H9 (cell line): ENCODE results near the gene ZNF793. TPM values are rescaled to one million over a fixed set of nuclear protein-coding genes. Genes with fewer than 3 reads are reported as not detected.

Experiments
- DNase-seq: peaks from one replicate; pipeline ENCODE4 v3.0.0-alpha.2; 2017
- H2AFZ ChIP-seq: one replicate; pipeline ENCODE4 v1.6.1; 2013; ENCODE audit warnings: mild to moderate bottlenecking, low read length, control low read depth, moderate library complexity
- H2AK5ac ChIP-seq: 2 replicates; pipeline ENCODE4 v1.6.1; 2013; ENCODE audit warnings: low read length, control low read depth, mixed read lengths; ENCODE audit not compliant: insufficient read length
- H2BK120ac ChIP-seq: one replicate; pipeline ENCODE4 v1.6.1; 2013; ENCODE audit warnings: low read depth, mild to moderate bottlenecking, low read length, control low read depth, inconsistent platforms; ENCODE audit not compliant: poor library complexity, severe bottlenecking
- H2BK12ac ChIP-seq: 2 replicates; pipeline ENCODE4 v1.6.1; 2013; ENCODE audit warnings: low read length, control low read depth, mixed read lengths, low read depth; ENCODE audit not compliant: insufficient read length
- H2BK15ac ChIP-seq: 2 replicates; pipeline ENCODE4 v1.6.1; 2013; ENCODE audit warnings: low read depth, low read length, control low read depth
- H2BK20ac ChIP-seq: one replicate; pipeline ENCODE4 v1.6.1; 2013; ENCODE audit warnings: low read depth, mild to moderate bottlenecking, low read length, control low read depth, inconsistent platforms; ENCODE audit not compliant: poor library complexity, severe bottlenecking
- H2BK5ac ChIP-seq: 2 replicates; pipeline ENCODE4 v1.6.1; 2013; ENCODE audit warnings: low read length, control low read depth, mixed read lengths; ENCODE audit not compliant: insufficient read length
- H3K14ac ChIP-seq: 2 replicates; pipeline ENCODE4 v1.6.1; 2013; ENCODE audit warnings: low read length, control low read depth; ENCODE audit not compliant: insufficient read depth
- H3K18ac ChIP-seq: 2 replicates; pipeline ENCODE4 v1.6.1; 2013; ENCODE audit warnings: low read depth, mild to moderate bottlenecking, mixed read lengths, low read length, control low read depth; ENCODE audit not compliant: insufficient read length
- H3K23ac ChIP-seq: 2 replicates; pipeline ENCODE4 v1.6.1; 2013; ENCODE audit warnings: low read length, control low read depth, mixed read lengths, low read depth; ENCODE audit not compliant: insufficient read length
- H3K23me2 ChIP-seq: 2 replicates; pipeline ENCODE4 v1.6.1; 2013; ENCODE audit warnings: low read depth, mild to moderate bottlenecking, mixed read lengths, low read length, control low read depth; ENCODE audit not compliant: insufficient read length, poor library complexity, severe bottlenecking
- H3K27ac ChIP-seq: 2 replicates; pipeline ENCODE4 v1.5.1; 2013; ENCODE audit warnings: low read length, control low read depth, mixed read lengths, low read depth; ENCODE audit not compliant: insufficient read length
- H3K27me3 ChIP-seq: 2 replicates; pipeline ENCODE4 v1.6.1; 2013; ENCODE audit warnings: low read length, control low read depth, inconsistent platforms; ENCODE audit not compliant: insufficient read depth
- H3K4ac ChIP-seq: 2 replicates; pipeline ENCODE4 v1.6.1; 2013; ENCODE audit warnings: low read depth, mild to moderate bottlenecking, control low read depth, inconsistent platforms, low read length, moderate library complexity
- H3K4me1 ChIP-seq: 2 replicates; pipeline ENCODE4 v1.6.1; 2013; ENCODE audit warnings: low read length, control low read depth, inconsistent platforms; ENCODE audit not compliant: insufficient read depth
- H3K4me2 ChIP-seq: 2 replicates; pipeline ENCODE4 v1.6.1; 2013; ENCODE audit warnings: low read length, control low read depth, mixed read lengths; ENCODE audit not compliant: insufficient read length, insufficient read depth
- H3K56ac ChIP-seq: 2 replicates; pipeline ENCODE4 v1.6.1; 2013; ENCODE audit warnings: low read depth, mild to moderate bottlenecking, mixed read lengths, low read length, control low read depth; ENCODE audit not compliant: insufficient read length
- H3K79me1 ChIP-seq: 2 replicates; pipeline ENCODE4 v1.6.1; 2013; ENCODE audit warnings: low read depth, mild to moderate bottlenecking, moderate library complexity, low read length, control low read depth, inconsistent platforms; ENCODE audit not compliant: insufficient read depth, poor library complexity, severe bottlenecking
- H3K79me2 ChIP-seq: 2 replicates; pipeline ENCODE4 v1.6.1; 2013; ENCODE audit warnings: low read length, control low read depth, inconsistent platforms; ENCODE audit not compliant: insufficient read depth
- H3K9ac ChIP-seq: 2 replicates; pipeline ENCODE4 v1.6.1; 2013; ENCODE audit warnings: low read length, control low read depth, mixed read lengths; ENCODE audit not compliant: insufficient read length; ENCODE audit errors: extremely low read depth
- H3K9me3 ChIP-seq: one replicate; pipeline ENCODE4 v1.6.1; 2013; ENCODE audit warnings: low read depth, low read length, inconsistent platforms; ENCODE audit not compliant: control insufficient read depth
- H3T11ph ChIP-seq: one replicate; pipeline ENCODE4 v1.6.1; 2013; ENCODE audit warnings: mild to moderate bottlenecking, low read length, control low read depth, inconsistent platforms
- H4K20me1 ChIP-seq: one replicate; pipeline ENCODE4 v1.6.1; 2013; ENCODE audit not compliant: control insufficient read depth, insufficient read length, insufficient read depth
- H4K5ac ChIP-seq: 2 replicates; pipeline ENCODE4 v1.6.1; 2013; ENCODE audit warnings: low read depth, mild to moderate bottlenecking, mixed read lengths, low read length, control low read depth; ENCODE audit not compliant: insufficient read length
- H4K8ac ChIP-seq: replicated peaks from 2 replicates; pipeline ENCODE4 v1.6.1; 2013; ENCODE audit warnings: low read length, control low read depth, mixed read lengths, low read depth; ENCODE audit not compliant: insufficient read length
- H4K91ac ChIP-seq: 2 replicates; pipeline ENCODE4 v1.6.1; 2013; ENCODE audit warnings: low read depth, mild to moderate bottlenecking, moderate library complexity, mixed read lengths, low read length, control low read depth; ENCODE audit not compliant: insufficient read length
- H3K27ac Mint-ChIP-seq, 3 experiments: 2 replicates in 2 of 3; 3 replicates in 1 of 3; pipeline ENCODE4 v1.8.0; 2020 to 2021; ENCODE audit warnings: mixed read lengths in 3 of 3, mild to moderate bottlenecking in 1 of 3, moderate library complexity in 1 of 3
- H3K27me3 Mint-ChIP-seq: 2 replicates; pipeline ENCODE4 v1.8.0; 2021; ENCODE audit warnings: low read depth, mild to moderate bottlenecking, moderate library complexity, mixed read lengths
- H3K36me3 Mint-ChIP-seq, 3 experiments: 2 replicates in 2 of 3; 3 replicates in 1 of 3; pipeline ENCODE4 v1.8.0; 2020 to 2021; ENCODE audit warnings: low read depth in 3 of 3, mixed read lengths in 3 of 3; ENCODE audit not compliant: insufficient read depth in 1 of 3
- H3K4me1 Mint-ChIP-seq, 2 experiments: 2 replicates each; pipeline ENCODE4 v1.8.0; 2020; ENCODE audit warnings: mixed read lengths in 2 of 2
- H3K4me3 Mint-ChIP-seq, 2 experiments: 2 replicates in 1 of 2; 3 replicates in 1 of 2; pipeline ENCODE4 v1.8.0; 2020 to 2021; ENCODE audit warnings: mild to moderate bottlenecking in 2 of 2, mixed read lengths in 2 of 2, moderate library complexity in 1 of 2
- H3K9me3 Mint-ChIP-seq, 2 experiments: 2 replicates in 1 of 2; 3 replicates in 1 of 2; pipeline ENCODE4 v1.8.0; 2020; ENCODE audit warnings: mild to moderate bottlenecking in 2 of 2, mixed read lengths in 2 of 2, moderate library complexity in 1 of 2
- WGBS: extraction: QIAGEN DNeasy Blood & Tissue Kit; methylation state at CpG from one replicate; pipeline ENCODE4 v1.1.7; 2013; ENCODE audit warnings: missing lambda C conversion rate, low lambda C conversion rate, mixed read lengths; ENCODE audit not compliant: insufficient read length; ENCODE audit errors: extremely low coverage; 5-methylcytosine and 5-hydroxymethylcytosine counted together
- long read RNA-seq: library from polyadenylated mRNA; unstranded; transcript quantifications from one replicate; pipeline ENCODE4 v2.0.0, GENCODE V29; 2020
- total RNA-seq: library from RNA; stranded (reverse); gene quantifications from 2 replicates; pipeline ENCODE4 v1.2.1, GENCODE V29; 2021
- TF ChIP-seq, protein P1 (sequence below): fragments of 200-600 bp; sonication (generic); conservative IDR thresholded peaks from 3 replicates; pipeline ENCODE4 v1.8.0; 2021; ENCODE audit warnings: antibody characterized with exemption, mild to moderate bottlenecking

Gene ZNF793
- total RNA-seq, result 14.6 and 17.1 TPM in 2 replicates
- long read RNA-seq, partial matches to known transcripts, result 1 of 16 reads
- long read RNA-seq, other reads (novel, unspliced or antisense), result 11 of 16 reads

DNA sequence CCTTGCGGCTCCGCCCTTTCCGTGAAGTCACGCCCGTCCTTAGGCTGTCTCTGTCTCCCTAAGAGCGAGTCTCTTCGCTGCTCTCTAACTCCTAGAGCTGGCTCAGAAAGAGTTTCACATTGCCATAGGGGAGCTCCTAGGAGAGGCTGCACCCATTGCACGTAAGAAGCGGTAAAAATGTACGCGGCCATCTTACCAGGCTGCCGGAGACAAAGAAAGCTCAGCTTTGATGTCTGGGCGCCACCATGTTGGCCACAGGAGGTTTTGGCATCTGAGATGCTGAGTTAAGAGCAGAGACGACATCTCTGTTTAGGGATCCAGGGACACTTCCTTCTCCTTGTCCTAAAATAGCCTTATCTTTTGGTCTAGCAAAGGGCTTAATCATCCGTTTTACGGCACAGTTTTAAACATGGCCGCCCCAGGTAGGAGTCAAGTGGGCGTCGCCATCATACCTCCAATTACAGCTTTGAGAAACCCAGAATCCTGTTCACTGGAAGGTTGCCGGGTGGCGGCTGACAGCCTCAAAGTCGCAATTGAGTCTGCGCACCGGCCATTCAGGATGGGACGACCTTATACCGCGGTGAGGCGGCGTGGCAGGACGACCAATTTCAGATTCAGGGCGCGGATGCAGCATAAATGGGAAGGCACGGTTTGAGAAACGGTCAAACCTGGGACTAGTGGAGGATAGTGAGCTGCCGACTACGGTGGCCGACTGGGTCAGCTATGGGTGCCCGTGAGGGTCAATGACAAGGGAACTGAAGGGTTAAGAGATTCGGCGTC is at the start of gene ZNF793:
Gene ZNF793, plus strand, starts transcription at position 553 of the 780 bp plus-strand sequence. CDS start 16,501 bp downstream, outside the sequence.
- Histone ChIP-seq H3K23me2 (peaks cover 14% of the 10 kb centered on the region), H3K27ac (peak within 1 kb of the TSS; percentile 73), H4K8ac (no peak within 1 kb of the TSS), H4K20me1 (no peaks in the 10 kb centered on the region), H3T11ph (peak within 1 kb of the TSS; percentile 81), H3K9me3 (no peaks in the 10 kb centered on the region), H3K27me3 (no peaks in the 10 kb centered on the region), H2BK120ac (peak within 1 kb of the TSS; percentile 71), H3K79me2 (no peaks in the 10 kb centered on the region), H2BK5ac (peak within 1 kb of the TSS; percentile 19), H4K5ac (peak within 1 kb of the TSS; percentile 76), H2AK5ac (no peak within 1 kb of the TSS), H2BK20ac (no peak within 1 kb of the TSS), H3K56ac (peak within 1 kb of the TSS; percentile 34), H2BK12ac (no peak within 1 kb of the TSS), H3K18ac (peak within 1 kb of the TSS; percentile 97), H3K9ac (peak within 1 kb of the TSS; percentile 95), H2BK15ac (no peak within 1 kb of the TSS), H3K14ac (peak within 1 kb of the TSS; percentile 98), H4K91ac (no peak within 1 kb of the TSS), H3K4me2 (peak within 1 kb of the TSS; percentile 85), H3K79me1 (no peaks in the 10 kb centered on the region), H3K4ac (peak within 1 kb of the TSS; percentile 20; the same call in 1 of the 2 replicates), H3K23ac (no peak within 1 kb of the TSS), H2AFZ (peak within 1 kb of the TSS; percentile 71), H3K4me1 (peaks cover 3% of the 10 kb centered on the region; the same call in 1 of the 2 replicates)
- DNase-seq, result peak; percentile 87
- Mint-ChIP-seq H3K9me3 (peaks cover 11 to 24% of the 10 kb centered on the region in 2 experiments; a peak in 4 of 5 replicates), H3K27ac (no peak within 1 kb of the TSS), H3K27me3 (no peaks in the 10 kb centered on the region), H3K4me1 (no peaks in the 10 kb centered on the region; a peak in 1 of 4 replicates), H3K4me3 (no peak within 1 kb of the TSS), H3K36me3 (peaks cover 28 to 33% (median 29%) of the 10 kb centered on the region in 3 experiments)
- WGBS, result no CpG with 5 or more reads among the region's 40 CpGs
- TF ChIP-seq, protein P1, sequence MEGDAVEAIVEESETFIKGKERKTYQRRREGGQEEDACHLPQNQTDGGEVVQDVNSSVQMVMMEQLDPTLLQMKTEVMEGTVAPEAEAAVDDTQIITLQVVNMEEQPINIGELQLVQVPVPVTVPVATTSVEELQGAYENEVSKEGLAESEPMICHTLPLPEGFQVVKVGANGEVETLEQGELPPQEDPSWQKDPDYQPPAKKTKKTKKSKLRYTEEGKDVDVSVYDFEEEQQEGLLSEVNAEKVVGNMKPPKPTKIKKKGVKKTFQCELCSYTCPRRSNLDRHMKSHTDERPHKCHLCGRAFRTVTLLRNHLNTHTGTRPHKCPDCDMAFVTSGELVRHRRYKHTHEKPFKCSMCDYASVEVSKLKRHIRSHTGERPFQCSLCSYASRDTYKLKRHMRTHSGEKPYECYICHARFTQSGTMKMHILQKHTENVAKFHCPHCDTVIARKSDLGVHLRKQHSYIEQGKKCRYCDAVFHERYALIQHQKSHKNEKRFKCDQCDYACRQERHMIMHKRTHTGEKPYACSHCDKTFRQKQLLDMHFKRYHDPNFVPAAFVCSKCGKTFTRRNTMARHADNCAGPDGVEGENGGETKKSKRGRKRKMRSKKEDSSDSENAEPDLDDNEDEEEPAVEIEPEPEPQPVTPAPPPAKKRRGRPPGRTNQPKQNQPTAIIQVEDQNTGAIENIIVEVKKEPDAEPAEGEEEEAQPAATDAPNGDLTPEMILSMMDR, result no peak
